HepG2 (cell line): ENCODE data around the gene CNTFR.
A peak's percentile ranks its signal among the peaks of the same experiment; 100 is the strongest.

Source experiments
- AFF4 ChIP-seq: sonication (generic); formaldehyde crosslinking; IDR thresholded peaks from 2 replicates; pipeline ENCODE4 v1.4.0; 2020; ENCODE audit warnings: missing genetic modification reagents
- FOSL2 ChIP-seq: sonication (generic); formaldehyde crosslinking; IDR thresholded peaks from 2 replicates; pipeline ENCODE4 v1.4.0; 2020; ENCODE audit warnings: missing genetic modification reagents
- FOXM1 ChIP-seq: sonication (generic); formaldehyde crosslinking; IDR thresholded peaks from 2 replicates; pipeline ENCODE4 v1.5.0; 2020; ENCODE audit warnings: missing genetic modification reagents
- HNF4A ChIP-seq: sonication (generic); formaldehyde crosslinking; IDR thresholded peaks from 2 replicates; pipeline ENCODE4 v1.4.0; 2020; ENCODE audit warnings: missing genetic modification reagents
- PITX1 ChIP-seq: sonication (generic); formaldehyde crosslinking; IDR thresholded peaks from 2 replicates; pipeline ENCODE4 v1.5.1; 2020; ENCODE audit warnings: mild to moderate bottlenecking, missing genetic modification reagents
- SMARCC2 ChIP-seq: fragments of 450-650 bp; IDR thresholded peaks from 2 replicates; pipeline ENCODE4 v1.6.1; 2017; ENCODE audit warnings: antibody characterized with exemption, mild to moderate bottlenecking
- STAT5B ChIP-seq: sonication (generic); formaldehyde crosslinking; IDR thresholded peaks from 2 replicates; pipeline ENCODE4 v1.4.0; 2020; ENCODE audit warnings: missing genetic modification reagents
- ZBTB4 ChIP-seq: sonication (generic); formaldehyde crosslinking; IDR thresholded peaks from 2 replicates; pipeline ENCODE4 v1.4.0; 2020; ENCODE audit warnings: missing genetic modification reagents, mild to moderate bottlenecking, borderline replicate concordance
- ZNF263 ChIP-seq: sonication (generic); formaldehyde crosslinking; IDR thresholded peaks from 2 replicates; pipeline ENCODE4 v1.4.0; 2020; ENCODE audit warnings: missing genetic modification reagents
- ZSCAN5A ChIP-seq: sonication (generic); formaldehyde crosslinking; IDR thresholded peaks from 2 replicates; pipeline ENCODE4 v1.8.0; 2022; ENCODE audit warnings: mild to moderate bottlenecking, missing genetic modification reagents, borderline replicate concordance
- TF ChIP-seq, protein P1 (sequence below): sonication (generic); formaldehyde crosslinking; IDR thresholded peaks from 2 replicates; pipeline ENCODE4 v1.5.0; 2020; ENCODE audit warnings: mild to moderate bottlenecking, missing genetic modification reagents, moderate library complexity
- TF ChIP-seq, protein P2 (sequence below): sonication (generic); formaldehyde crosslinking; IDR thresholded peaks from 2 replicates; pipeline ENCODE4 v1.4.0; 2020; ENCODE audit warnings: missing genetic modification reagents, borderline replicate concordance

DNA sequence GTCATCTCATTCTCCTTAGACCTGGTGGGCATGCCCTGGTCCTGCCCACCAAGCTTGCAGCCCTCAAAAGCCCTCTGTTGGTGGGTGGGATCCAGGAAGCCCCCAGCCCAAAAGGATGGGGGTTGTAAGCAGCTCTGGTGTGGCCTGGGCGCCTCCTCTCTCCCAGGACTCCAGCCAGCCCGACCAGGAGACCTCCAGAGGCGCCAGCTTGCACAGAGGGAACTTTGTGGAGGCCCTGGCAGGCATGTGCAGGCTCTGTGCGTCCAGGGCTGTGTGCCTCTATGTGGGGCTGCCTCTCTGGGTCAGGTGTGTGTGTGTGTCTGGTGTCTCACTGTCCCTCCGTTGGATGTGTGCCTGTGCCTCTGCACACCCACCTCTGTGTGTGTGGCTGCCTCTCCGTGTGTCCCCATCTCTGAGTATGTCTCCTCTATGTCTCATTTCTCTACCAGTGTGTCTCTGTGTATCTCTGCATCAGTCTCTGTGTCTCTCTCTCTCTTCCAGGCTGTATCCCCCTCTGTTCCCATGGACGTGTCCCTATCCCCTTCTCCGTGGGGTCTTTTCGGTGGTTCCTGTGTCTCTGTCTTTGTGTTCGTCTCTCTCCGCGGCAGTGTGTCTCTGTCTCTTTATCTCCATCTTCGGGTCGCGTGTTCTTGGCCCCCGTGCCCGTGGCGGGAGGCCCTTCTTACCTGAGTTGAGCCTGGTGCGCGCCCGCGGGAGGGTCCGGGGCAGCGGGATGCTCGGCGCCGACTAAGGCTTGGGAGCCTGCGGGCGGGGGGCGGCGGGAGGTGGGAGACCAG is 67.2 kb downstream of the CNTFR start:
- TF ChIP-seq FOXM1 (CRISPR knock-in tag) (peak; percentile 30; the same call in 1 of the 2 replicates), ZSCAN5A (no peak), ZBTB4 (CRISPR knock-in tag) (no peak), STAT5B (CRISPR knock-in tag) (no peak), AFF4 (CRISPR knock-in tag) (no peak), ZNF263 (no peak), SMARCC2 (no peak), PITX1 (CRISPR knock-in tag) (no peak), FOSL2 (CRISPR knock-in tag) (no peak), HNF4A (CRISPR knock-in tag) (no peak)
- TF ChIP-seq, protein P1, sequence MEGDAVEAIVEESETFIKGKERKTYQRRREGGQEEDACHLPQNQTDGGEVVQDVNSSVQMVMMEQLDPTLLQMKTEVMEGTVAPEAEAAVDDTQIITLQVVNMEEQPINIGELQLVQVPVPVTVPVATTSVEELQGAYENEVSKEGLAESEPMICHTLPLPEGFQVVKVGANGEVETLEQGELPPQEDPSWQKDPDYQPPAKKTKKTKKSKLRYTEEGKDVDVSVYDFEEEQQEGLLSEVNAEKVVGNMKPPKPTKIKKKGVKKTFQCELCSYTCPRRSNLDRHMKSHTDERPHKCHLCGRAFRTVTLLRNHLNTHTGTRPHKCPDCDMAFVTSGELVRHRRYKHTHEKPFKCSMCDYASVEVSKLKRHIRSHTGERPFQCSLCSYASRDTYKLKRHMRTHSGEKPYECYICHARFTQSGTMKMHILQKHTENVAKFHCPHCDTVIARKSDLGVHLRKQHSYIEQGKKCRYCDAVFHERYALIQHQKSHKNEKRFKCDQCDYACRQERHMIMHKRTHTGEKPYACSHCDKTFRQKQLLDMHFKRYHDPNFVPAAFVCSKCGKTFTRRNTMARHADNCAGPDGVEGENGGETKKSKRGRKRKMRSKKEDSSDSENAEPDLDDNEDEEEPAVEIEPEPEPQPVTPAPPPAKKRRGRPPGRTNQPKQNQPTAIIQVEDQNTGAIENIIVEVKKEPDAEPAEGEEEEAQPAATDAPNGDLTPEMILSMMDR: no peak
- TF ChIP-seq, protein P2, sequence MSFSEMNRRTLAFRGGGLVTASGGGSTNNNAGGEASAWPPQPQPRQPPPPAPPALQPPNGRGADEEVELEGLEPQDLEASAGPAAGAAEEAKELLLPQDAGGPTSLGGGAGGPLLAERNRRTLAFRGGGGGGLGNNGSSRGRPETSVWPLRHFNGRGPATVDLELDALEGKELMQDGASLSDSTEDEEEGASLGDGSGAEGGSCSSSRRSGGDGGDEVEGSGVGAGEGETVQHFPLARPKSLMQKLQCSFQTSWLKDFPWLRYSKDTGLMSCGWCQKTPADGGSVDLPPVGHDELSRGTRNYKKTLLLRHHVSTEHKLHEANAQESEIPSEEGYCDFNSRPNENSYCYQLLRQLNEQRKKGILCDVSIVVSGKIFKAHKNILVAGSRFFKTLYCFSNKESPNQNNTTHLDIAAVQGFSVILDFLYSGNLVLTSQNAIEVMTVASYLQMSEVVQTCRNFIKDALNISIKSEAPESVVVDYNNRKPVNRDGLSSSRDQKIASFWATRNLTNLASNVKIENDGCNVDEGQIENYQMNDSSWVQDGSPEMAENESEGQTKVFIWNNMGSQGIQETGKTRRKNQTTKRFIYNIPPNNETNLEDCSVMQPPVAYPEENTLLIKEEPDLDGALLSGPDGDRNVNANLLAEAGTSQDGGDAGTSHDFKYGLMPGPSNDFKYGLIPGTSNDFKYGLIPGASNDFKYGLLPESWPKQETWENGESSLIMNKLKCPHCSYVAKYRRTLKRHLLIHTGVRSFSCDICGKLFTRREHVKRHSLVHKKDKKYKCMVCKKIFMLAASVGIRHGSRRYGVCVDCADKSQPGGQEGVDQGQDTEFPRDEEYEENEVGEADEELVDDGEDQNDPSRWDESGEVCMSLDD: no peak
